ENCODE results near the gene IGFBP7.

IGFBP7 gene

GRCh38 chr4:57102050-57102624 lies 8.0 kb downstream of the IGFBP7 start:
- no CpG with 5 or more reads among the region's 4 CpGs for WGBS (ENCODE audit: extremely low coverage, insufficient coverage, insufficient read length)

GRCh38 chr4:57100979-57101651 lies 9.1 kb downstream of the IGFBP7 start:
- Histone ChIP-seq H3K79me1 (ENCODE audit: low read length) (peaks cover 8% of the 10 kb centered on the region), H3K9ac (ENCODE audit: low read length) (no peak overlapping the region), H3K9me3 (ENCODE audit: insufficient read depth, low read depth, low read length) (no peaks in the 10 kb centered on the region), H4K8ac (ENCODE audit: low read depth, low read length) (no peak overlapping the region), H3K36me3 (ENCODE audit: control insufficient read depth in 1 of 2, insufficient read depth in 2 of 2, low read length in 2 of 2) (peaks cover 7 to 14% of the 10 kb centered on the region in 2 experiments), H3K27ac (ENCODE audit: low read depth, low read length) (no peak overlapping the region), H3K4me2 (ENCODE audit: low read length) (no peak overlapping the region), H3K4me3 (ENCODE audit: low read depth, low read length) (no peak overlapping the region), H3K18ac (ENCODE audit: low read length) (no peak overlapping the region), H2BK12ac (ENCODE audit: low read length) (no peak overlapping the region), H3K4ac (ENCODE audit: low read depth, low read length) (no peak overlapping the region), H4K91ac (ENCODE audit: low read depth, low read length) (no peak overlapping the region), H2BK5ac (ENCODE audit: low read depth, low read length, poor library complexity) (no peak overlapping the region), H3K14ac (ENCODE audit: low read length) (no peak overlapping the region), H4K12ac (ENCODE audit: low read depth, low read length) (no peak overlapping the region), H3K4me1 (ENCODE audit: control insufficient read depth in 1 of 2, insufficient read depth in 2 of 2, low read length in 2 of 2) (peaks cover 22 to 30% of the 10 kb centered on the region in 2 experiments), H2AK5ac (ENCODE audit: low read length) (no peak overlapping the region), H3K23ac (ENCODE audit: low read length) (no peak overlapping the region), H3K27me3 (ENCODE audit: insufficient read depth, low read length) (no peaks in the 10 kb centered on the region), H2BK120ac (ENCODE audit: insufficient read depth, low read length, poor library complexity) (peak overlapping the region; percentile 11), H3K79me2 (ENCODE audit: control insufficient read depth, insufficient read depth, low read length, poor library complexity) (peaks cover 6% of the 10 kb centered on the region), H2AFZ (ENCODE audit: insufficient read depth, low read length, poor library complexity) (no peak overlapping the region)
- peak; percentile 36 to 91 for DNase-seq
- no CpG with 5 or more reads among the region's 4 CpGs for WGBS (ENCODE audit: extremely low coverage, insufficient coverage, insufficient read length)

More at GRCh38 chr4:57102050-57102624, 8.0 kb downstream of the IGFBP7 start:
- H2AK5ac ChIP-seq (ENCODE audit: low read length), result no peak overlapping the region
- no peak overlapping the region for H2BK12ac ChIP-seq (ENCODE audit: low read length)
- no peak overlapping the region for H3K23ac ChIP-seq (ENCODE audit: low read length)
- H3K18ac ChIP-seq (ENCODE audit: low read length), result no peak overlapping the region
- H3K27me3 ChIP-seq (ENCODE audit: insufficient read depth, low read length), result no peaks in the 10 kb centered on the region
- no peak overlapping the region for H2AFZ ChIP-seq (ENCODE audit: insufficient read depth, low read length, poor library complexity)
- peaks cover 9% of the 10 kb centered on the region for H3K79me1 ChIP-seq (ENCODE audit: low read length)
- no peak overlapping the region for H3K27ac ChIP-seq (ENCODE audit: low read depth, low read length)
- no peak overlapping the region for H2BK5ac ChIP-seq (ENCODE audit: low read depth, low read length, poor library complexity)
- H2BK120ac ChIP-seq (ENCODE audit: insufficient read depth, low read length, poor library complexity), result no peak overlapping the region
- no peak overlapping the region for H3K4ac ChIP-seq (ENCODE audit: low read depth, low read length)
- H3K4me1 ChIP-seq (ENCODE audit: control insufficient read depth in 1 of 2, insufficient read depth in 2 of 2, low read length in 2 of 2), result peaks cover 25 to 35% of the 10 kb centered on the region in 2 experiments
- H3K9ac ChIP-seq (ENCODE audit: low read length), result no peak overlapping the region
- peaks cover 9% of the 10 kb centered on the region for H3K79me2 ChIP-seq (ENCODE audit: control insufficient read depth, insufficient read depth, low read length, poor library complexity)
- H3K9me3 ChIP-seq (ENCODE audit: insufficient read depth, low read depth, low read length), result no peaks in the 10 kb centered on the region
- peaks cover 7 to 16% of the 10 kb centered on the region in 2 experiments for H3K36me3 ChIP-seq (ENCODE audit: control insufficient read depth in 1 of 2, insufficient read depth in 2 of 2, low read length in 2 of 2)
- H4K12ac ChIP-seq (ENCODE audit: low read depth, low read length), result no peak overlapping the region
- H3K4me3 ChIP-seq (ENCODE audit: low read depth, low read length), result no peak overlapping the region
- H4K91ac ChIP-seq (ENCODE audit: low read depth, low read length), result no peak overlapping the region
- H3K4me2 ChIP-seq (ENCODE audit: low read length), result no peak overlapping the region
- H4K8ac ChIP-seq (ENCODE audit: low read depth, low read length), result no peak overlapping the region
- DNase-seq, result no peak
- no peak overlapping the region for H3K14ac ChIP-seq (ENCODE audit: low read length)

- Histone ChIP-seq H2BK5ac (ENCODE audit: low read depth, low read length, poor library complexity) (no peak overlapping the region), H2BK120ac (ENCODE audit: insufficient read depth, low read length, poor library complexity) (no peak overlapping the region), H2AFZ (ENCODE audit: insufficient read depth, low read length, poor library complexity) (no peak overlapping the region), H3K4me1 (ENCODE audit: control insufficient read depth in 1 of 2, insufficient read depth in 2 of 2, low read length in 2 of 2) (peaks cover 22 to 30% of the 10 kb centered on the region in 2 experiments), H3K27ac (ENCODE audit: low read depth, low read length) (peak overlapping the region; percentile 14), H3K14ac (ENCODE audit: low read length) (no peak overlapping the region), H3K23ac (ENCODE audit: low read length) (no peak overlapping the region), H3K4me3 (ENCODE audit: low read depth, low read length) (no peak overlapping the region), H2BK12ac (ENCODE audit: low read length) (no peak overlapping the region), H3K27me3 (ENCODE audit: insufficient read depth, low read length) (no peaks in the 10 kb centered on the region), H4K8ac (ENCODE audit: low read depth, low read length) (no peak overlapping the region), H3K9me3 (ENCODE audit: insufficient read depth, low read depth, low read length) (no peaks in the 10 kb centered on the region), H3K9ac (ENCODE audit: low read length) (no peak overlapping the region), H3K18ac (ENCODE audit: low read length) (no peak overlapping the region), H2AK5ac (ENCODE audit: low read length) (no peak overlapping the region), H3K36me3 (ENCODE audit: control insufficient read depth in 1 of 2, insufficient read depth in 2 of 2, low read length in 2 of 2) (peaks cover 7 to 11% of the 10 kb centered on the region in 2 experiments), H3K79me1 (ENCODE audit: low read length) (peaks cover 8% of the 10 kb centered on the region), H4K12ac (ENCODE audit: low read depth, low read length) (no peak overlapping the region), H3K4ac (ENCODE audit: low read depth, low read length) (no peak overlapping the region), H3K4me2 (ENCODE audit: low read length) (no peak overlapping the region), H4K91ac (ENCODE audit: low read depth, low read length) (no peak overlapping the region), H3K79me2 (ENCODE audit: control insufficient read depth, insufficient read depth, low read length, poor library complexity) (peaks cover 6% of the 10 kb centered on the region)
- DNase-seq, result peak in 1 of 2 donors; percentile 58
- no CpG with 5 or more reads among the region's 2 CpGs for WGBS (ENCODE audit: extremely low coverage, insufficient coverage, insufficient read length)
These were observed 10.8 kb downstream of the IGFBP7 start for GRCh38 chr4:57099363-57099762.

- no peak overlapping the region for H3K14ac ChIP-seq (ENCODE audit: low read length)
- peak overlapping the region; percentile 9 for H3K4me2 ChIP-seq (ENCODE audit: low read length)
- H3K36me3 ChIP-seq (ENCODE audit: control insufficient read depth in 1 of 2, insufficient read depth in 2 of 2, low read length in 2 of 2), result peaks cover 7 to 14% of the 10 kb centered on the region in 2 experiments
- H3K23ac ChIP-seq (ENCODE audit: low read length), result no peak overlapping the region
- H3K4me3 ChIP-seq (ENCODE audit: low read depth, low read length), result no peak overlapping the region
- H3K27ac ChIP-seq (ENCODE audit: low read depth, low read length), result peak overlapping the region; percentile 47
- no peaks in the 10 kb centered on the region for H3K27me3 ChIP-seq (ENCODE audit: insufficient read depth, low read length)
- no peak overlapping the region for H2AFZ ChIP-seq (ENCODE audit: insufficient read depth, low read length, poor library complexity)
- no peak overlapping the region for H4K12ac ChIP-seq (ENCODE audit: low read depth, low read length)
- H3K4me1 ChIP-seq (ENCODE audit: control insufficient read depth in 1 of 2, insufficient read depth in 2 of 2, low read length in 2 of 2), result peaks cover 22 to 32% of the 10 kb centered on the region in 2 experiments
- H3K79me2 ChIP-seq (ENCODE audit: control insufficient read depth, insufficient read depth, low read length, poor library complexity), result peaks cover 6% of the 10 kb centered on the region
- DNase-seq, result peak in 1 of 2 donors; percentile 67
- no peak overlapping the region for H4K91ac ChIP-seq (ENCODE audit: low read depth, low read length)
- no peak overlapping the region for H2BK120ac ChIP-seq (ENCODE audit: insufficient read depth, low read length, poor library complexity)
- H3K9ac ChIP-seq (ENCODE audit: low read length), result no peak overlapping the region
- H4K8ac ChIP-seq (ENCODE audit: low read depth, low read length), result no peak overlapping the region
- no peak overlapping the region for H3K18ac ChIP-seq (ENCODE audit: low read length)
- H2BK5ac ChIP-seq (ENCODE audit: low read depth, low read length, poor library complexity), result no peak overlapping the region
- H3K9me3 ChIP-seq (ENCODE audit: insufficient read depth, low read depth, low read length), result no peaks in the 10 kb centered on the region
- peaks cover 8% of the 10 kb centered on the region for H3K79me1 ChIP-seq (ENCODE audit: low read length)
- H2BK12ac ChIP-seq (ENCODE audit: low read length), result no peak overlapping the region
- no peak overlapping the region for H2AK5ac ChIP-seq (ENCODE audit: low read length)
- H3K4ac ChIP-seq (ENCODE audit: low read depth, low read length), result no peak overlapping the region
These were observed 11.2 kb downstream of the IGFBP7 start for GRCh38 chr4:57098941-57099340.

All from trophoblast cell (in vitro differentiated cells and primary cell).